Effector memory CD4-positive, alpha-beta T cell (primary cell): ENCODE results near the gene YPEL5.
"Not testable (repeated sequence)": the region's sequence is repeated elsewhere in the genome, so short reads cannot be mapped to it uniquely, and the experiment has no call there.

Source experiments
- DNase-seq, 3 donors: peaks; one replicate each; pipeline ENCODE4 v3.0.0-alpha.2; 2020
- H3K27ac ChIP-seq: 2 replicates; pipeline ENCODE4 v1.7.0; 2013; ENCODE audit warnings: mild to moderate bottlenecking, low read length, moderate library complexity; ENCODE audit not compliant: insufficient read depth, poor library complexity, severe bottlenecking
- H3K27me3 ChIP-seq: replicated peaks from 2 replicates; pipeline ENCODE4 v1.7.0; 2013; ENCODE audit warnings: mild to moderate bottlenecking, low read length; ENCODE audit not compliant: insufficient read depth, control insufficient read depth, poor library complexity, severe bottlenecking
- H3K36me3 ChIP-seq: 2 replicates; pipeline ENCODE4 v1.7.0; 2013; ENCODE audit warnings: mild to moderate bottlenecking, low read length, moderate library complexity; ENCODE audit not compliant: control insufficient read depth, insufficient read depth
- H3K4me1 ChIP-seq: 2 replicates; pipeline ENCODE4 v1.7.0; 2013; ENCODE audit warnings: low read length, mild to moderate bottlenecking; ENCODE audit not compliant: control insufficient read depth, insufficient read depth, poor library complexity, severe bottlenecking
- H3K4me3 ChIP-seq: 2 replicates; pipeline ENCODE4 v1.7.0; 2013; ENCODE audit warnings: low read length, low read depth, mild to moderate bottlenecking; ENCODE audit not compliant: insufficient read depth, poor library complexity, severe bottlenecking
- H3K9me3 ChIP-seq: 2 replicates; pipeline ENCODE4 v1.7.0; 2013; ENCODE audit warnings: mild to moderate bottlenecking, low read length, moderate library complexity; ENCODE audit not compliant: control insufficient read depth

The YPEL5 gene

DNA sequence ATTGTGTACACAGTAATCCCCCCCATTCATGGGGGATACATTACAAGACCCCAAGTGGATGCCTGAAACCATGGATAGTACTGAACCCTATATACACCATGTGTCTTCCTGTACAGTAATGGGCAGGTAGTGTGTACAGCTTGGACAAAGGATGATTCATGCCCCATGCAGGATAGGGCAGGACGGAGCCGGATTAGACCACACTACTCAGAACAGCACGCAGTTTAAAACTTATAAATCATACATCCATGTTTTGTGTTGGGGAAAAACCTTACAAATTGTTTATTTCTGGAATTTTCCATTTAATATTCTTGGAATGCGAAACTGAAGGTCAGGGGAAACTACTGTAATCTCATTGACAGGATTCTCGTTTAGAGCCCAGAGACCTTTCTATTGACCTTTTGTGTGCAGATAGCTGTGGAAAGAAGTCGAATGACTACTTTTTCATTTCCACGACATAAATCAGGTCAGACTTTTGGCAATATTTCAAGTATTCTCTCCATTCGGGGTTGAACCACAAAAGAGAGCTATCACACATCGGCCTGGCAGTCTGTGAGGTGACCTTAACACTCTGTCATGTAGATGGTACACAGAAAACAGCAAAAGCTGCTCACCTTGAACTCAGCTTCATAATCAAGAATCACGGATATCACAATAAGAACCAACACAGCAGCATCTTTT is 9.9 kb upstream of the YPEL5 start:
- Histone ChIP-seq H3K4me1 (no peaks in the 10 kb centered on the region), H3K36me3 (no peaks in the 10 kb centered on the region), H3K9me3 (no peaks in the 10 kb centered on the region), H3K27me3 (no peaks in the 10 kb centered on the region), H3K4me3 (no peak overlapping the region), H3K27ac (no peak overlapping the region)
- no peak for DNase-seq

DNA sequence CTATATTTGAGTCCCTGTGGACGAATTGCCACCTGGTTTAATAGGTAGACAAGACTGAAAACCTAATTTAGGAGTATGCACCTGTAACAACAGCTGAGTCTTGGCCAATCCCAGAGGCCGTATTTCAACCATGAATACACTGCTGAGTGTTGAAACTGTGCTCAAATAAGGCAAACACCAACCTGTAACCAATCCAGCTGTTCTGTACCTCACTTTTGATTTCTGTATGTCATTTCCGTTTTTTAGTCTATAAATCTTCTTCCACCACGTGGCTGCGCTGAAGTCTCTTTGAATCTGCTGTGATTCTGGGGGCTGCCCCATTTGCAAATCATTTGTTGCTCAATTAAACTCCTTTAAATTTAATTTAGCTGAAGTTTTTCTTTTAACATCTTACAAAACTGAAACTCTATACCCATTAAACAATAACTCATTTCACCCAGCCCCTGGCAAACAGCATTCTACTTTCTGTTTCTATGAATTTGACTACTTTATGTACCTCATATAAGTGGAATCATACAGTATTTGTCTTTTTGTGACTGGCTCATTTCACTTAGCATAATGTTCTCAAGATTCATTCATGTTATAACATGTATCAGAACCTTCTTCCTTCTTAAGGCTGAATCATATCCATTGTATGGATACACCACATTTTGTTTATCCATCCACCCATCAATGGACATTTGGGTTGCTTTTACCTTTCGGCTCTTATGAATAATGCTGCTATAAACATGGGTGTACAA is 7.5 kb upstream of the YPEL5 start:
- no peak for DNase-seq
- no peaks in the 10 kb centered on the region for H3K27me3 ChIP-seq
- H3K4me1 ChIP-seq: no peaks in the 10 kb centered on the region
- H3K4me3 ChIP-seq: no peak overlapping the region
- H3K9me3 ChIP-seq: no peaks in the 10 kb centered on the region
- H3K27ac ChIP-seq: no peak overlapping the region
- no peaks in the 10 kb centered on the region for H3K36me3 ChIP-seq

DNA sequence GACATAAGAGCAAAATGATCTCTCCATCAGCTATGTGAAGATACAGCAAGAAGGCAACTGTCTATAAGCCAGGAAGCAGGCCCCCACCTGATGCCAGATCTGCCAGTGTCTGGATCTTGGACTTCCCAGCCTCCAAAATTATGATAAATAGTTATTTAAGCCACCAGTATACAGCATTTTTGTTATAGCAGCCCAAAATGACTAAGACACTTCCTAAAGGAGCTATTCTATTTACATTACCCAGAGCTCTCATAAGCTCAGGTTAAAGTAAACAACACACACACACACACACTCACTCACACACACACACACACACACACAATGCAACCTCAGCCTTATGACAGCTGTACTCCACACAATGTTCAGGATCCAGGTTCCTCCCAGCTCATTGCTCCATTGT is 5.7 kb upstream of the YPEL5 start:
- no peaks in the 10 kb centered on the region for H3K27me3 ChIP-seq
- no peaks in the 10 kb centered on the region for H3K9me3 ChIP-seq
- peaks cover 7% of the 10 kb centered on the region for H3K4me1 ChIP-seq
- H3K36me3 ChIP-seq: no peaks in the 10 kb centered on the region
- H3K27ac ChIP-seq: no peak overlapping the region
- no peak overlapping the region for H3K4me3 ChIP-seq
- no peak for DNase-seq

DNA sequence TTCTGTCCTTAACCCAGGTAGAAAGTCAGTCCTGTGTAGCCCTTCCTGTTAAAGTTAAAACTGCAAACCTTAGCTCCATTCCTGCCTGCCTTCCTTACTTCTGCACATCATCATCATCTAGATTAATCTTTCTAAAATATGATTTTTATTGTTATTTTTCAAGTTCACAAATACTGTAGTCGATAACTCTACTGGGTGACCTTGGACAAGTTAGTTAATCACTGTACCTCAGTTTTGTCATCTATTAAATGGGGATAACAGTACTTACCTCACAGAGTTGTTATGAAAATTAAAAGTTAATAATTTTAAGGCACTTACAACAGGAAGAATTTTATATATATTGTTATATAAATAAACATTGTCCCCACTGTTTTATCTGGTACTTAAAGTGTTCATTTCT is 2.5 kb upstream of the YPEL5 start:
- H3K36me3 ChIP-seq: peaks cover 4% of the 10 kb centered on the region
- no peak for DNase-seq
- H3K4me1 ChIP-seq: peaks cover 17% of the 10 kb centered on the region
- H3K27ac ChIP-seq: peak overlapping the region; percentile 5
- no peaks in the 10 kb centered on the region for H3K9me3 ChIP-seq
- H3K4me3 ChIP-seq: no peak overlapping the region
- no peaks in the 10 kb centered on the region for H3K27me3 ChIP-seq

DNA sequence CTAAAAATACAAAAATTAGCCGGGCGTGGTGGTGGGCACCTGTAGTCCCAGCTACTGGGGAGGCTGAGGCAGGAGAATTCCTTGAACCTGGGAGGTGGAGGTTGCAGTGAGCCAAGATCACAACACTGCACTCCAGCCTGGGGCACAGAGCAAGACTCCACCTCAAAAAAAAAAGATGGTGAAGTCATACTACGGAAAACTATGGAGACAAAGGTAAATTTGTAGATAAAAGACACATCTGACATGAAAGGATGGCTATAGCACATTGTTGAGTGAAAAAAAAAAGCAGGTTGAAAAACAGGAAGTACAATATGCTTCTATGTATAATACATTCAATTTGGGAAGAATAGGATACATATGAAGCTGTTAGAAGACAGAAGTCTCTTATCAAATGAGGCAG is 1.9 kb upstream of the YPEL5 start:
- Histone ChIP-seq H3K36me3 (peaks cover 11% of the 10 kb centered on the region), H3K4me1 (peaks cover 22% of the 10 kb centered on the region), H3K27ac (peak overlapping the region; percentile 99)
- H3K4me3 ChIP-seq, DNase-seq, H3K9me3 ChIP-seq, H3K27me3 ChIP-seq: not testable (repeated sequence)

DNA sequence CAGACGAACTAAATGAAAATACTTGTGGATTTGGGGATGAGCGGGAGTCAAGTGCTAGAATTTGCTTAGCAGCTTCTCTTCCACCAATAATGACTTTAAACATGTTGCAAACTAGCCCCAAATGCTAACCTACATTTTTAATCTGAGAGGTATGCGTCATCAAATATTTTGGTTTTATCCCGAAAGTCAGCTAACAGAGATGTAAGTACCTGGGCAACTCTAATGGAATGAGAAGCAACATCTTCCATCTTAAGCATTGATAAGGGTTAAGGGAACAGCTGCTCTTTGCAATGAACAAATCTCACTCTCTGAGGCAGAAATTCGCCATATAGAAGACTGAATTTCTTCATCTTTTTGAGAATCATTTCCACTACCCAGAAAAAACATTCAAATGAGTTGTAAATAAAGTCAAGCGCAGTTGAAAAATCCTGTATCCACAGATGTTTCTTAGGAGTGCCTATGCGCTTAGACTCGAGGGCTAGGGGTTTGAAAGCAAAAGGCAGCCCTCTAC is 926 bp upstream of the YPEL5 start:
- DNase-seq: no peak
- Histone ChIP-seq H3K27ac (peak overlapping the region; percentile 99), H3K4me3 (peak overlapping the region; percentile 34)

DNA sequence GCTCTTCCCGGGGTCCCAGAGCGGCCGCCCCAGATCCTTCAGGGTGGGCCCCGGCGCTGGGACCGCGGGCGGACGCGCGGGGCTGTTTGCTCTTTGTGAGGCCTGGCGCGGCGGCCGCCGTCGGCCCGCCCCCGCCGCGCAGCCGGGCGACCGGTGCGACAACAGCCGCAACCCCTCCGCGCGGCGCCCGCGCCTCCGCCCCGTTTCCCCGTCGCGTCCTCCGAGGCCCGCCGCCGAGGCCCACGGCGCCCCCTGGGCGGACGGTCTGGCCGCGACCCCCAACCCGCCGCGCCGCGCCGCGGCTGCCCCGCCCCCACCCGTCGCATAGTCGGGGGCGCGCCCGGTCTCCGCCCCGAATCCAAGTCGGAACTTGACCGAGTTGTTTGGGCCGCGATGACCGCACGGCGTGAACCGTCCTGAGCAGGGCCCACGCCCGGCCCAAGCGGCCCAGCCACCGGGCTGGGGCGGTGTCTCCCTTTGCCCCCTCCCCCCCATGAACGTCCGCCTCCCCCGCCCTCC is 448 bp downstream of the YPEL5 start:
- H3K4me1 ChIP-seq: peaks cover 22% of the 10 kb centered on the region
- H3K27me3 ChIP-seq: no peaks in the 10 kb centered on the region
- peak in 1 of 3 donors; percentile 26 for DNase-seq
- H3K36me3 ChIP-seq: peaks cover 14% of the 10 kb centered on the region
- peak overlapping the region; percentile 99 for H3K27ac ChIP-seq
- H3K4me3 ChIP-seq: peak overlapping the region; percentile 83
- H3K9me3 ChIP-seq: no peaks in the 10 kb centered on the region

More for the DNA sequence above, 926 bp upstream of the YPEL5 start:
- H3K4me1 ChIP-seq: peaks cover 22% of the 10 kb centered on the region
- peaks cover 14% of the 10 kb centered on the region for H3K36me3 ChIP-seq
- no peaks in the 10 kb centered on the region for H3K27me3 ChIP-seq
- H3K9me3 ChIP-seq: no peaks in the 10 kb centered on the region

DNA sequence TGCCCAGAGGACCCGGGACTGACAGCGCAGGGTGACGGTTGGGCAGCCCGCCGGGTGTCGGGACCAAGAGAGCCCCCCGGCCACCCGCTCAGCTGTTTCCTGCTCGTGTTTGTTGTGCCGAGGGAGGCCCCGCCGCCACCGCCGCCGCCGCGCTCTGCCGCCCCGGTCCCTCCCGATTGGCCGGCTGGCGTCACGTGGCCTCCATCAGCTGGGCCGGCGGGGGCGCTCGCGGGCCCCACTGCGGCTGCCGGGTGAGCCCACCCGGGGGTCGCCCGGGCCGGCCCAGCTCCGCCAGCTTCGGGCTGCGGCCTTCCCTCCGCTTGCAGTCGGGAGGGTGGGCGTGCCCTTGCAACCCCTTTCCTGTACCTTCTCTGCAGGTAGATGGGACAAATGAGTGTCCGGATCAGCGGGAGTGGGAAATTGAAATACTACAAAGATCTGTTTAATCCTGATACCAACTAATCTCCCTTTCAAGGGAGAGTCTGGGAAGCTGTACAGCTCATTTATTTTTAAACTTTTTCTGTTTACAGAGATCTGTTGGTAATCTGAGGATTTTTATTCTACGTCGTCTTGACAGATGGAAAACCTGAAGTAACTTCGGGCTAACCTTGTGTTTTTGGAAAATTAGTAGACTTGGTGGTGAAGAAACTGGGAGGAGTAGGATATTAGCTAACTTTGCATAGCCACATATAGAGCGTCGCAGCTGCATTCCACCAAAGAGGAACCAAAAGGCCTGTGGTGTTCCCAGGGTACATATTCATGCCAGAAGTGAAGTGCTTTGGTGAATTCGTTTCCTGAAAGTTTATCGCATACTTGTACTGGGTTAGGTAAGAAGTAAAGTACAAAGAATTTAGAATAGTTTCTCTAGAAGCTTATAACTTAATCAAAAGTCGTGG is 1.2 kb downstream of the YPEL5 start:
- Histone ChIP-seq H3K36me3 (peaks cover 18% of the 10 kb centered on the region), H3K4me3 (peak overlapping the region; percentile 82), H3K9me3 (no peaks in the 10 kb centered on the region), H3K4me1 (peaks cover 22% of the 10 kb centered on the region), H3K27me3 (no peaks in the 10 kb centered on the region), H3K27ac (peak overlapping the region; percentile 99)
- DNase-seq: peak; percentile 62 to 75 (median 63)

DNA sequence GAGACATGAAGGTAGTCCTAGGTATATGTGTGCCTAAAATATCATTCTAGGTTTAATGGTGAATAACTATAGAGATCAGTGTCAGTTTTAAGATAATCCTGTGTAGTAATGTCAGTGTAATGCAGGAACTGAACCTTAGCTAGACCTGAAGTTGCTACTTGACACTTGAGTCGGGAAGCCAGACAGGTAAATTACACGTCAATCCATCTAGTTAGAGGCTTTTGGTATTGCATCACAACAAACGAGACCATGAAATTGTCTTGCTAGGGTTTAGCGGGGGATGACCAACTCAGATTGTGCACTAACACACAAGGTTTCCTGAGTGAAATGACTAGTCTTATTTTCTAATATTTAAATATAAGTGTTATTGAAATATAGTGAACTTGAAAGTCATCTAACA is 2.0 kb downstream of the YPEL5 start:
- H3K27ac ChIP-seq: peak overlapping the region; percentile 24
- H3K36me3 ChIP-seq: peaks cover 26% of the 10 kb centered on the region
- DNase-seq: no peak
- no peaks in the 10 kb centered on the region for H3K27me3 ChIP-seq
- H3K4me3 ChIP-seq: peak overlapping the region; percentile 82
- no peaks in the 10 kb centered on the region for H3K9me3 ChIP-seq
- H3K4me1 ChIP-seq: peaks cover 28% of the 10 kb centered on the region
